GM12875 (cell line): Measurements from ENCODE around the gene PAN2.

ENCODE experiments used
- H3K4me3 ChIP-seq: one replicate; pipeline ENCODE4 v1.5.1; 2011; ENCODE audit warnings: low read depth, low read length, control low read depth
- TF ChIP-seq, protein P1 (sequence below): IDR thresholded peaks from 2 replicates; pipeline ENCODE4 v1.5.1; 2011; ENCODE audit warnings: low read depth, mild to moderate bottlenecking, control low read depth, inconsistent platforms, low read length, moderate library complexity, borderline replicate concordance; ENCODE audit not compliant: insufficient read depth

The PAN2 gene

GRCh38 chr12:56304276-56304675 is 29.5 kb downstream of the PAN2 start:
- H3K4me3 ChIP-seq = no peak overlapping the region
- TF ChIP-seq, protein P1, sequence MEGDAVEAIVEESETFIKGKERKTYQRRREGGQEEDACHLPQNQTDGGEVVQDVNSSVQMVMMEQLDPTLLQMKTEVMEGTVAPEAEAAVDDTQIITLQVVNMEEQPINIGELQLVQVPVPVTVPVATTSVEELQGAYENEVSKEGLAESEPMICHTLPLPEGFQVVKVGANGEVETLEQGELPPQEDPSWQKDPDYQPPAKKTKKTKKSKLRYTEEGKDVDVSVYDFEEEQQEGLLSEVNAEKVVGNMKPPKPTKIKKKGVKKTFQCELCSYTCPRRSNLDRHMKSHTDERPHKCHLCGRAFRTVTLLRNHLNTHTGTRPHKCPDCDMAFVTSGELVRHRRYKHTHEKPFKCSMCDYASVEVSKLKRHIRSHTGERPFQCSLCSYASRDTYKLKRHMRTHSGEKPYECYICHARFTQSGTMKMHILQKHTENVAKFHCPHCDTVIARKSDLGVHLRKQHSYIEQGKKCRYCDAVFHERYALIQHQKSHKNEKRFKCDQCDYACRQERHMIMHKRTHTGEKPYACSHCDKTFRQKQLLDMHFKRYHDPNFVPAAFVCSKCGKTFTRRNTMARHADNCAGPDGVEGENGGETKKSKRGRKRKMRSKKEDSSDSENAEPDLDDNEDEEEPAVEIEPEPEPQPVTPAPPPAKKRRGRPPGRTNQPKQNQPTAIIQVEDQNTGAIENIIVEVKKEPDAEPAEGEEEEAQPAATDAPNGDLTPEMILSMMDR = no peak

- H3K4me3 ChIP-seq = peak overlapping the region; percentile 27
- TF ChIP-seq, protein P1 = no peak
Measured at GRCh38 chr12:56300644-56301464, 32.9 kb downstream of the PAN2 start.

GRCh38 chr12:56299853-56300643 is 33.8 kb downstream of the PAN2 start, which contains the start of gene CS:
Gene CS (minus strand): TSS chr12:56300330. CDS start chr12:56300201, 129 bp downstream.
- TF ChIP-seq, protein P1 = no peak
- peak within 1 kb of the TSS; percentile 78 for H3K4me3 ChIP-seq

GRCh38 chr12:56299308-56299852 is 34.4 kb downstream of the PAN2 start:
- TF ChIP-seq, protein P1 = no peak
- peak overlapping the region; percentile 78 for H3K4me3 ChIP-seq

DNA sequence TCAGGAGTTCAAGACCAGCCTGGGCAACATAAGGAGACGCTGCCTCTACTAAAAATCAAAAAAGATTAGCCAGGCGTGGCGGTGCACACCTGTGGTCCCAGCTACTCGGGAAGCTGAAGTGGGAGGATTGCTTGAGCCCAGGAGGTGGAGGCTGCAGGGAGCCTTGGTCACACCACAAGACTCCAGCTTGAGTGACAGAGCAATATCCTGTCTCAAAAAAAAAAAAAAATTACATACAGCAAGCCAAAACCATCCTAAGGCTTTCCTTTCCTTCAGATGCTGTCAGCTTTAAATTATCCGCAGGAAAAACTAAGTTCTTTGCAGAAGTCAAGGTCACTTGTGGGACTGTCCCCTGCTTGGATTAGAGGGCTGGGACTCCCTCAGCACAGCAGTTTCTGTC is 35.0 kb downstream of the PAN2 start:
- TF ChIP-seq, protein P1 = no peak
- peak overlapping the region; percentile 78 for H3K4me3 ChIP-seq

GRCh38 chr12:56297400-56297799 is 36.4 kb downstream of the PAN2 start:
- TF ChIP-seq, protein P1 = no peak

More at GRCh38 chr12:56297400-56297799, 36.4 kb downstream of the PAN2 start:
- no peak overlapping the region for H3K4me3 ChIP-seq
